HepG2 (cell line): ENCODE measurements around the gene DDX20. TPM values are rescaled to one million over a fixed set of nuclear protein-coding genes. Genes with fewer than 3 reads are reported as not detected.

ENCODE experiments used
- ELF3 ChIP-seq: IDR thresholded peaks from 2 replicates; pipeline ENCODE4 v1.6.1; 2016; ENCODE audit warnings: missing genetic modification reagents, missing compliant biosample characterization
- ELK4 ChIP-seq: sonication (generic); formaldehyde crosslinking; IDR thresholded peaks from 2 replicates; pipeline ENCODE4 v1.9.0; 2021; ENCODE audit warnings: missing genetic modification reagents, borderline replicate concordance
- HDAC1 ChIP-seq: sonication (generic); formaldehyde crosslinking; IDR thresholded peaks from 2 replicates; pipeline ENCODE4 v1.5.1; 2020; ENCODE audit warnings: mild to moderate bottlenecking, missing genetic modification reagents
- HOXA3 ChIP-seq: sonication (generic); formaldehyde crosslinking; IDR thresholded peaks from 2 replicates; pipeline ENCODE4 v1.5.0; 2020; ENCODE audit warnings: missing genetic modification reagents
- IKZF4 ChIP-seq: sonication (generic); formaldehyde crosslinking; IDR thresholded peaks from 2 replicates; pipeline ENCODE4 v1.5.1; 2020; ENCODE audit warnings: borderline replicate concordance, mild to moderate bottlenecking, low read depth, missing genetic modification reagents; ENCODE audit errors: not compliant biosample characterization
- KLF9 ChIP-seq: IDR thresholded peaks from 2 replicates; pipeline ENCODE4 v1.6.1; 2016; ENCODE audit warnings: low read depth
- NCOA5 ChIP-seq: sonication (generic); formaldehyde crosslinking; IDR thresholded peaks from 2 replicates; pipeline ENCODE4 v1.4.0; 2020; ENCODE audit warnings: missing genetic modification reagents
- NR2F1 ChIP-seq, 2 experiments: fragments of 450-650 bp in 1 of 2; formaldehyde crosslinking in 1 of 2; IDR thresholded peaks; 2 replicates each; pipeline versions ENCODE4 v1.5.0 to v1.6.1; 2016 to 2020; ENCODE audit warnings: mild to moderate bottlenecking in 1 of 2, missing compliant biosample characterization in 1 of 2, missing genetic modification reagents in 1 of 2, moderate library complexity in 1 of 2
- PATZ1 ChIP-seq: sonication (generic); formaldehyde crosslinking; IDR thresholded peaks from 2 replicates; pipeline ENCODE4 v1.4.0; 2020; ENCODE audit warnings: missing genetic modification reagents
- PITX1 ChIP-seq: sonication (generic); formaldehyde crosslinking; IDR thresholded peaks from 2 replicates; pipeline ENCODE4 v1.5.1; 2020; ENCODE audit warnings: mild to moderate bottlenecking, missing genetic modification reagents
- POLR2AphosphoS5 ChIP-seq: IDR thresholded peaks from 2 replicates; pipeline ENCODE4 v1.6.1; 2012; ENCODE audit warnings: low read depth, low read length
- SMC3 ChIP-seq: IDR thresholded peaks from 2 replicates; pipeline ENCODE4 v1.6.1; 2011; ENCODE audit warnings: low read length, improper control_type of control experiment
- U2AF2 ChIP-seq: fragments of 200-400 bp; formaldehyde crosslinking; IDR thresholded peaks from 2 replicates; pipeline ENCODE4 v1.6.1; 2017; ENCODE audit warnings: low read depth, mild to moderate bottlenecking, low read length
- ZBTB7A ChIP-seq: sonication (generic); formaldehyde crosslinking; IDR thresholded peaks from 2 replicates; pipeline ENCODE4 v1.8.0; 2022; ENCODE audit warnings: mild to moderate bottlenecking, missing genetic modification reagents
- ZFP36 ChIP-seq: fragments of 150-350 bp; IDR thresholded peaks from 2 replicates; pipeline ENCODE4 v1.6.1; 2018; ENCODE audit warnings: borderline replicate concordance, low read length, low read depth; ENCODE audit not compliant: partially characterized antibody
- ZMYM4 ChIP-seq: sonication (generic); formaldehyde crosslinking; IDR thresholded peaks from 2 replicates; pipeline ENCODE4 v1.8.1; 2023; ENCODE audit warnings: mild to moderate bottlenecking, missing genetic modification reagents
- ZNF136 ChIP-seq: sonication (generic); formaldehyde crosslinking; IDR thresholded peaks from 2 replicates; pipeline ENCODE4 v1.8.1; 2022; ENCODE audit warnings: low read depth, mild to moderate bottlenecking, moderate library complexity, missing genetic modification reagents
- ZNF235 ChIP-seq: sonication (generic); formaldehyde crosslinking; IDR thresholded peaks from 2 replicates; pipeline ENCODE4 v1.8.1; 2023; ENCODE audit warnings: mild to moderate bottlenecking, missing genetic modification reagents, borderline replicate concordance
- ZNF282 ChIP-seq: fragments of 450-650 bp; IDR thresholded peaks from 2 replicates; pipeline ENCODE4 v1.6.1; 2018; ENCODE audit not compliant: partially characterized antibody
- ZNF574 ChIP-seq: sonication (generic); formaldehyde crosslinking; IDR thresholded peaks from 2 replicates; pipeline ENCODE4 v1.4.0; 2020; ENCODE audit warnings: missing genetic modification reagents
- ZNF607 ChIP-seq: sonication (generic); formaldehyde crosslinking; IDR thresholded peaks from 2 replicates; pipeline ENCODE4 v1.5.1; 2020; ENCODE audit warnings: missing genetic modification reagents, mild to moderate bottlenecking, borderline replicate concordance
- ZNF792 ChIP-seq: IDR thresholded peaks from 2 replicates; pipeline ENCODE4 v1.6.1; 2016
- ZNF816 ChIP-seq: sonication (generic); formaldehyde crosslinking; IDR thresholded peaks from 2 replicates; pipeline ENCODE4 v1.8.0; 2022; ENCODE audit warnings: missing genetic modification reagents, mild to moderate bottlenecking, borderline replicate concordance
- polyA plus RNA-seq, 8 experiments: library from polyadenylated mRNA; depleted of rRNA in 3 of 8; stranded (reverse) in 7 of 8; unstranded in 1 of 8; fragments of >200 nt; fragmentation: Illumina TruSeq in 4 of 8; extraction: Trizol in 4 of 8; gene quantifications; 2 replicates each; pipeline versions ENCODE4 v1.2.1 to v1.2.3, GENCODE V29; 2011 to 2016; ENCODE audit warnings: low read depth in 4 of 8, missing spikeins in 1 of 8, mixed read lengths in 1 of 8; ENCODE audit not compliant: insufficient read depth in 1 of 8
- total RNA-seq, 5 experiments: library from RNA; depleted of rRNA; stranded (reverse); fragments of >200 nt; fragmentation: Illumina TruSeq; extraction: Trizol; gene quantifications; 2 replicates each; pipeline ENCODE4 v1.2.3, GENCODE V29; 2016; ENCODE audit warnings: low read depth in 1 of 5

DDX20 gene
- total and polyA plus RNA-seq, 2 of the 13 experiments (the other 11 are each of a cell fraction or from before 2014, with no cell fraction given): 4.0 to 14.3 TPM

- peak; percentile 93 for TF ChIP-seq ELF3 (CRISPR knock-in tag)
- no peak for TF ChIP-seq ZNF574 (CRISPR knock-in tag)
- TF ChIP-seq SMC3: 0 out of 2 replicates have a peak, but pooled peaks have one; percentile 22
- TF ChIP-seq ZNF136: no peak
- no peak for TF ChIP-seq POLR2AphosphoS5
- no peak for TF ChIP-seq ZFP36
- TF ChIP-seq ZNF282: no peak
- TF ChIP-seq NCOA5 (CRISPR knock-in tag): no peak
- TF ChIP-seq ELK4 (CRISPR knock-in tag): no peak
- TF ChIP-seq IKZF4 (CRISPR knock-in tag): no peak
- TF ChIP-seq PITX1: 0 out of 2 replicates have a peak, but pooled peaks have one; percentile 34
- TF ChIP-seq ZNF235 (CRISPR knock-in tag): no peak
- TF ChIP-seq HOXA3: peak; percentile 62
- TF ChIP-seq HDAC1 (CRISPR knock-in tag): peak; percentile 66; the same call in 1 of the 2 replicates
- no peak for TF ChIP-seq U2AF2
- no peak for TF ChIP-seq ZNF816 (CRISPR knock-in tag)
- 0 out of 2 replicates have a peak, but pooled peaks have one; percentile 31 for TF ChIP-seq ZNF792 (CRISPR knock-in tag)
- TF ChIP-seq ZNF607 (CRISPR knock-in tag): peak; percentile 56; the same call in 1 of the 2 replicates
- TF ChIP-seq NR2F1 (CRISPR knock-in tag; IDR thresholded peaks at IDR 0.05): peak; percentile 94 to 97
- no peak for TF ChIP-seq KLF9 (CRISPR knock-in tag)
- peak; percentile 29; the same call in 1 of the 2 replicates for TF ChIP-seq ZMYM4 (CRISPR knock-in tag)
- TF ChIP-seq ZBTB7A (CRISPR knock-in tag): 0 out of 2 replicates have a peak, but pooled peaks have one; percentile 37
- peak; percentile 24; the same call in 1 of the 2 replicates for TF ChIP-seq PATZ1 (CRISPR knock-in tag)
Observed at GRCh38 chr1:111733183-111733991, 22.3 kb upstream of the DDX20 start (continued).
